HEK293 (cell line): ENCODE data around the gene ERCC5.
A peak's percentile ranks its signal among the peaks of the same experiment; 100 is the strongest.

Experiments
- CTCF ChIA-PET: fragments of 350-600 bp; formaldehyde crosslinking; extraction: SDS; loops from one replicate; lab custom pipeline; 2021; ENCODE audit warnings: antibody characterized with exemption; lab: Yijun Ruan, JAX
- POLR2A ChIA-PET: fragments of 300-600 bp; formaldehyde crosslinking; extraction: SDS; loops from one replicate; lab custom pipeline; 2020; ENCODE audit warnings: antibody characterized with exemption, inconsistent platforms; lab: Yijun Ruan, JAX
- H3K27ac ChIP-seq: fragments of 200-500 bp; sonication (Bioruptor generic); 2 replicates; pipeline ENCODE4 v1.5.1; 2014; ENCODE audit warnings: low read depth, low read length, control low read depth, inconsistent platforms; ENCODE audit errors: extremely low read depth
- H3K36me3 ChIP-seq, 2 experiments: fragments of 200-500 bp in 1 of 2; sonication (Bioruptor generic) in 1 of 2; 1 replicate in 1 of 2; 2 replicates in 1 of 2; pipeline ENCODE4 v1.5.1; 2014 to 2017; ENCODE audit warnings: inconsistent platforms in 2 of 2, low read length in 2 of 2; ENCODE audit not compliant: control insufficient read depth in 2 of 2, insufficient read depth in 1 of 2
- H3K4me1 ChIP-seq: fragments of 200-500 bp; sonication (Bioruptor generic); 2 replicates; pipeline ENCODE4 v1.5.1; 2014; ENCODE audit warnings: mild to moderate bottlenecking, low read length, inconsistent platforms; ENCODE audit not compliant: control insufficient read depth, insufficient read depth
- H3K4me3 ChIP-seq: 2 replicates; pipeline ENCODE4 v1.5.1; 2011; ENCODE audit warnings: low read depth, mild to moderate bottlenecking, control low read depth, low read length, moderate library complexity
- H3K9me3 ChIP-seq: fragments of 200-500 bp; sonication (Bioruptor generic); 2 replicates; pipeline ENCODE4 v1.5.1; 2014; ENCODE audit warnings: low read depth, low read length, inconsistent platforms; ENCODE audit not compliant: control insufficient read depth, insufficient read depth
- BCL11A ChIP-seq: fragments of 450-650 bp; formaldehyde crosslinking; IDR thresholded peaks from 2 replicates; pipeline ENCODE4 v1.5.1; 2016; ENCODE audit warnings: low read depth, missing biosample characterization, missing genetic modification characterization
- EGR2 ChIP-seq: fragments of 450-650 bp; formaldehyde crosslinking; IDR thresholded peaks from 2 replicates; pipeline ENCODE4 v1.5.1; 2016; ENCODE audit warnings: low read depth, missing biosample characterization, missing genetic modification characterization
- GLIS1 ChIP-seq: fragments of 450-650 bp; formaldehyde crosslinking; IDR thresholded peaks from 2 replicates; pipeline ENCODE4 v1.5.1; 2016; ENCODE audit warnings: missing biosample characterization, missing genetic modification characterization
- OSR2 ChIP-seq: fragments of 450-650 bp; formaldehyde crosslinking; IDR thresholded peaks from 2 replicates; pipeline ENCODE4 v1.5.1; 2016; ENCODE audit warnings: missing biosample characterization, missing genetic modification characterization
- RBAK ChIP-seq: fragments of 450-650 bp; formaldehyde crosslinking; IDR thresholded peaks from 2 replicates; pipeline ENCODE4 v1.5.1; 2016; ENCODE audit warnings: missing biosample characterization, missing genetic modification characterization
- SCRT2 ChIP-seq: fragments of 450-650 bp; formaldehyde crosslinking; IDR thresholded peaks from 2 replicates; pipeline ENCODE4 v1.5.1; 2016; ENCODE audit warnings: missing biosample characterization, missing genetic modification characterization
- SP2 ChIP-seq: fragments of 450-650 bp; formaldehyde crosslinking; IDR thresholded peaks from 2 replicates; pipeline ENCODE4 v1.5.1; 2016; ENCODE audit warnings: missing biosample characterization, missing genetic modification characterization
- ZBTB11 ChIP-seq: fragments of 450-650 bp; formaldehyde crosslinking; conservative IDR thresholded peaks from 2 replicates; pipeline ENCODE4 v1.5.1; 2016; ENCODE audit warnings: low read depth, missing biosample characterization, missing genetic modification characterization
- ZBTB17 ChIP-seq: fragments of 450-650 bp; formaldehyde crosslinking; IDR thresholded peaks from 2 replicates; pipeline ENCODE4 v1.5.1; 2016; ENCODE audit warnings: missing biosample characterization, missing genetic modification characterization
- ZBTB20 ChIP-seq: fragments of 450-650 bp; formaldehyde crosslinking; IDR thresholded peaks from 2 replicates; pipeline ENCODE4 v1.5.1; 2016; ENCODE audit warnings: missing biosample characterization, missing genetic modification characterization
- ZFHX2 ChIP-seq: fragments of 450-650 bp; formaldehyde crosslinking; conservative IDR thresholded peaks from 2 replicates; pipeline ENCODE4 v1.5.1; 2016; ENCODE audit warnings: missing biosample characterization, missing genetic modification characterization
- ZNF10 ChIP-seq: fragments of 450-650 bp; formaldehyde crosslinking; IDR thresholded peaks from 2 replicates; pipeline ENCODE4 v1.5.1; 2017; ENCODE audit warnings: missing biosample characterization, missing genetic modification characterization
- ZNF302 ChIP-seq: fragments of 450-650 bp; formaldehyde crosslinking; IDR thresholded peaks from 2 replicates; pipeline ENCODE4 v1.5.1; 2016; ENCODE audit warnings: missing biosample characterization, missing genetic modification characterization, low read depth
- ZNF350 ChIP-seq: fragments of 450-650 bp; formaldehyde crosslinking; IDR thresholded peaks from 2 replicates; pipeline ENCODE4 v1.5.0; 2017; ENCODE audit warnings: missing biosample characterization, mild to moderate bottlenecking, missing genetic modification characterization
- ZNF354C ChIP-seq: fragments of 450-650 bp; formaldehyde crosslinking; IDR thresholded peaks from 2 replicates; pipeline ENCODE4 v1.5.1; 2016; ENCODE audit warnings: missing biosample characterization, missing genetic modification characterization, low read depth, borderline replicate concordance
- ZNF529 ChIP-seq: fragments of 450-650 bp; formaldehyde crosslinking; IDR thresholded peaks from 2 replicates; pipeline ENCODE4 v1.5.1; 2017; ENCODE audit warnings: missing genetic modification characterization, missing biosample characterization; ENCODE audit not compliant: insufficient replicate concordance
- ZNF558 ChIP-seq: fragments of 450-650 bp; formaldehyde crosslinking; IDR thresholded peaks from 2 replicates; pipeline ENCODE4 v1.5.1; 2016; ENCODE audit warnings: missing biosample characterization, missing genetic modification characterization
- ZNF621 ChIP-seq: fragments of 450-650 bp; formaldehyde crosslinking; IDR thresholded peaks from 2 replicates; pipeline ENCODE4 v1.5.1; 2017; ENCODE audit warnings: missing biosample characterization, missing genetic modification characterization
- ZNF626 ChIP-seq: fragments of 450-650 bp; sonication (Bioruptor Pico); formaldehyde crosslinking; IDR thresholded peaks from 2 replicates; pipeline ENCODE4 v1.5.1; 2018; ENCODE audit warnings: missing biosample characterization, missing genetic modification characterization, inconsistent platforms
- ZNF654 ChIP-seq: fragments of 450-650 bp; formaldehyde crosslinking; IDR thresholded peaks from 2 replicates; pipeline ENCODE4 v1.5.1; 2016; ENCODE audit warnings: low read depth, missing biosample characterization, missing genetic modification characterization
- ZNF677 ChIP-seq: fragments of 450-650 bp; IDR thresholded peaks from 2 replicates; pipeline ENCODE4 v1.5.0; 2018; ENCODE audit warnings: missing biosample characterization, mild to moderate bottlenecking, missing genetic modification characterization, moderate library complexity
- ZNF76 ChIP-seq: fragments of 450-650 bp; formaldehyde crosslinking; IDR thresholded peaks from 2 replicates; pipeline ENCODE4; 2016; ENCODE audit warnings: low read depth, missing biosample characterization, missing genetic modification characterization, borderline replicate concordance
- ZNF837 ChIP-seq: fragments of 450-650 bp; formaldehyde crosslinking; IDR thresholded peaks from 2 replicates; pipeline ENCODE4 v1.5.1; 2016; ENCODE audit warnings: missing biosample characterization, missing genetic modification characterization

ERCC5 gene

GRCh38 chr13:102847272-102848234 lies 1.7 kb downstream of the ERCC5 start:
- peak overlapping the region; percentile 97 for H3K4me3 ChIP-seq
- TF ChIP-seq EGR2 (tag by site-specific recombination) (peak; percentile 47; the same call in 1 of the 2 replicates), ZNF654 (peak; percentile 59), ZBTB20 (no peak), ZNF621 (tag by site-specific recombination) (no peak), ZFHX2 (peak; percentile 63)
- TF ChIP-seq, all 188 proteins: peak for 3
- Histone ChIP-seq H3K9me3 (no peaks in the 10 kb centered on the region), H3K36me3 (peaks cover 0 to 7% of the 10 kb centered on the region in 2 experiments; a peak in 1 of 3 replicates), H3K4me1 (no peaks in the 10 kb centered on the region), H3K27ac (no peak overlapping the region; the same call in 1 of the 2 replicates)
- ChIA-PET POLR2A (interaction anchor here (1.1 to 2.6 kb wide), 2 partner anchors 251 to 256 kb away, joined by 4 to 33 read pairs; partner anchors contain the start of gene TPP2), CTCF (interaction anchor here (1.1 to 2.0 kb wide), 6 partner anchors 32 to 282 kb away, joined by 3 to 9 read pairs (median 4); no protein-coding TSS in a partner anchor)

- no peaks in the 10 kb centered on the region for H3K9me3 ChIP-seq
- no peaks in the 10 kb centered on the region for H3K4me1 ChIP-seq
- ChIA-PET CTCF (interaction anchor here (0.7 to 2.0 kb wide), 8 partner anchors 15 to 274 kb away, joined by 3 to 9 read pairs (median 4); no protein-coding TSS in a partner anchor), POLR2A (no interaction called here)
- TF ChIP-seq ZBTB17 (tag by site-specific recombination) = peak; percentile 79
- no peak for TF ChIP-seq BCL11A (tag by site-specific recombination)
- H3K36me3 ChIP-seq = peaks cover 0 to 6% of the 10 kb centered on the region in 2 experiments; a peak in 1 of 3 replicates
- H3K27ac ChIP-seq = no peak overlapping the region
- H3K4me3 ChIP-seq = no peak overlapping the region
Measured at GRCh38 chr13:102848956-102849355, 3.1 kb downstream of the ERCC5 start.

GRCh38 chr13:102852556-102852955 lies 6.7 kb downstream of the ERCC5 start:
- Histone ChIP-seq H3K4me3 (no peak overlapping the region), H3K27ac (no peak overlapping the region), H3K4me1 (no peaks in the 10 kb centered on the region), H3K9me3 (no peaks in the 10 kb centered on the region), H3K36me3 (peaks cover 4 to 35% of the 10 kb centered on the region in 2 experiments)
- ChIA-PET CTCF (no interaction called here), POLR2A (no interaction called here)
- TF ChIP-seq GLIS1 (tag by site-specific recombination) = no peak
- TF ChIP-seq ZNF626 (tag by site-specific recombination) = no peak
- no peak for TF ChIP-seq ZNF354C (tag by site-specific recombination)
- TF ChIP-seq SCRT2 (tag by site-specific recombination) = no peak
- no peak for TF ChIP-seq ZNF76
- TF ChIP-seq ZBTB11 (tag by site-specific recombination) = no peak
- TF ChIP-seq ZNF837 (tag by site-specific recombination) = no peak
- no peak for TF ChIP-seq ZFHX2
- no peak for TF ChIP-seq RBAK (tag by site-specific recombination)
- TF ChIP-seq ZNF677 = no peak
- TF ChIP-seq SP2 (tag by site-specific recombination) = no peak
- TF ChIP-seq ZNF302 (tag by site-specific recombination) = no peak
- TF ChIP-seq ZNF529 (tag by site-specific recombination) = no peak
- no peak for TF ChIP-seq ZNF558
- no peak for TF ChIP-seq ZNF350
- no peak for TF ChIP-seq OSR2 (tag by site-specific recombination)
- TF ChIP-seq ZNF10 (tag by site-specific recombination) = no peak
